Fibroblast of skin of left biceps (primary cell): ENCODE data around the gene AHNAK.
A peak's percentile ranks its signal among the peaks of the same experiment; 100 is the strongest.

ENCODE experiments used
- DNase-seq, 2 experiments: peaks; one replicate each; pipeline ENCODE4 v3.0.0-alpha.2; 2013; ENCODE audit warnings: low read depth in 2 of 2

AHNAK gene

GRCh38 chr11:62406034-62406433 is 140.6 kb downstream of the AHNAK start:
- DNase-seq, result no peak

GRCh38 chr11:62404901-62405300 is 141.7 kb downstream of the AHNAK start:
- DNase-seq, result no peak

GRCh38 chr11:62404435-62404834 is 142.2 kb downstream of the AHNAK start:
- no peak for DNase-seq

- no peak for DNase-seq
These were observed 143.5 kb downstream of the AHNAK start for GRCh38 chr11:62402960-62403730.

- DNase-seq, result no peak
These were observed 144.2 kb downstream of the AHNAK start for GRCh38 chr11:62402226-62402959.

- DNase-seq, result no peak
These were observed 144.8 kb downstream of the AHNAK start for GRCh38 chr11:62401811-62402210.

- DNase-seq, result no peak
These were observed 145.2 kb downstream of the AHNAK start for GRCh38 chr11:62401356-62401755.

- DNase-seq, result peak; percentile 56 to 61
These were observed 145.8 kb downstream of the AHNAK start for GRCh38 chr11:62400760-62401159.

GRCh38 chr11:62400281-62400680 is 146.3 kb downstream of the AHNAK start:
- DNase-seq, result no peak

- DNase-seq, result no peak
These were observed 146.7 kb downstream of the AHNAK start for GRCh38 chr11:62399878-62400266.

GRCh38 chr11:62399172-62399877 is 147.3 kb downstream of the AHNAK start:
- DNase-seq, result no peak

GRCh38 chr11:62398011-62398994 is 148.3 kb downstream of the AHNAK start:
- DNase-seq, result peak in 1 of 2 experiments; percentile 13

- DNase-seq, result no peak
These were observed 150.6 kb downstream of the AHNAK start for GRCh38 chr11:62395885-62396551.

GRCh38 chr11:62394825-62395538 is 151.6 kb downstream of the AHNAK start:
- DNase-seq, result peak; percentile 55 to 60

- DNase-seq, result no peak
These were observed 152.9 kb downstream of the AHNAK start for GRCh38 chr11:62393735-62394134.

GRCh38 chr11:62393061-62393611 is 153.5 kb downstream of the AHNAK start:
- DNase-seq, result no peak

GRCh38 chr11:62392506-62392905 is 154.1 kb downstream of the AHNAK start:
- DNase-seq, result no peak

- DNase-seq, result no peak
These were observed 154.8 kb downstream of the AHNAK start for GRCh38 chr11:62391642-62392425.

GRCh38 chr11:62390722-62391121 is 155.9 kb downstream of the AHNAK start:
- no peak for DNase-seq
